Pancreas (tissue), 10 donors: ENCODE data around the gene TBC1D7. TPM values are rescaled to one million over a fixed set of nuclear protein-coding genes. Genes with fewer than 3 reads are reported as not detected.

Experiments used
- ATAC-seq, 4 donors: fragments of 200-7000 bp; cut with Tn5 transposase; one replicate each; pipeline versions ENCODE4 v1.8.0 to v1.9.1; 2020; ENCODE audit warnings: mild to moderate bottlenecking in 4 of 4, moderate library complexity in 4 of 4
- DNase-seq, 6 donors: peaks; one replicate each; pipeline ENCODE4 v3.0.0-alpha.2; 2020
- FAIRE-seq: peaks from 2 replicates; lab custom pipeline; 2012; peaks lifted over from hg19 to GRCh38; lab: Jason Lieb, UNC
- H3K27ac ChIP-seq, 4 donors: fragments of 200-600 bp; sonication (generic); 1 replicate in 3 of 4; 2 replicates in 1 of 4; pipeline versions ENCODE4 v1.5.0 to v1.8.0; 2020
- H3K27me3 ChIP-seq, 4 donors: fragments of 200-600 bp; one replicate each; pipeline ENCODE4 v1.8.0; 2021
- H3K36me3 ChIP-seq, 3 donors: fragments of 200-600 bp; sonication (generic) in 1 of 3; one replicate each; pipeline versions ENCODE4 v1.5.0 to v1.8.0; 2020 to 2021
- H3K4me1 ChIP-seq, 3 donors: fragments of 200-600 bp; one replicate each; pipeline ENCODE4 v1.8.0; 2021
- H3K4me3 ChIP-seq, 4 donors: fragments of 200-600 bp; sonication (generic) in 2 of 4; one replicate each; pipeline versions ENCODE4 v1.5.0 to v1.8.0; 2020 to 2021
- H3K9me3 ChIP-seq, 4 donors: fragments of 200-600 bp; one replicate each; pipeline ENCODE4 v1.8.0; 2021
- WGBS, 2 donors: extraction: QIAGEN DNeasy Blood & Tissue Kit; methylation state at CpG; one replicate each; pipeline ENCODE4 v1.1.7; 2013; 5-methylcytosine and 5-hydroxymethylcytosine counted together
- intact Hi-C, 3 donors: fragments of 100-400 bp; cut with DNase I; formaldehyde crosslinking; loops; one replicate each; pipeline versions ENCODE4 v1.11.1 to v1.14.2; 2022
- polyA plus RNA-seq, 2 donors: library from polyadenylated mRNA; stranded (reverse); fragments of 200-250 nt; gene quantifications; one replicate each; pipeline ENCODE4 v1.2.3, GENCODE V29; 2013
- total RNA-seq, 6 donors: library from RNA; stranded (reverse); fragmentation: NEBNext Ultra II Directional in 4 of 6; extraction: Animal tissue kit (Norgen Biotek cat#: 25700) in 4 of 6; gene quantifications; one replicate each; pipeline versions ENCODE4 v1.2.1 to v1.2.4, GENCODE V29; 2021 to 2023
- TF ChIP-seq, protein P1 (sequence below), 4 donors: fragments of 200-600 bp; sonication (generic) in 3 of 4; IDR thresholded peaks; one replicate each; pipeline versions ENCODE4 v1.5.0 to v1.8.0; 2021; ENCODE audit warnings: antibody characterized with exemption in 4 of 4
- donor health status: healthy with polysubstance abuse.
- donor health status: DM: no; HTN: no; CAD: no; lungs with moderate emphysema.
- donor health status: DM: no; HTN: no; CAD: no.
- donor health status: control.
- donor health status: control.
- donor health status: Bipolar disorder and iron deficiency.
- donor health status: DM: yes; HTN: yes; CAD: no.
- donor health status: DM: no; HTN: no; CAD: no.
- donor health status: DM: no; HTN: no; CAD: no.
- donor health status: DM: yes; HTN: yes; CAD: no.

TBC1D7 gene
- total and polyA plus RNA-seq, 8 donors: 3.3 to 8.4 (median 6.7) TPM

DNA sequence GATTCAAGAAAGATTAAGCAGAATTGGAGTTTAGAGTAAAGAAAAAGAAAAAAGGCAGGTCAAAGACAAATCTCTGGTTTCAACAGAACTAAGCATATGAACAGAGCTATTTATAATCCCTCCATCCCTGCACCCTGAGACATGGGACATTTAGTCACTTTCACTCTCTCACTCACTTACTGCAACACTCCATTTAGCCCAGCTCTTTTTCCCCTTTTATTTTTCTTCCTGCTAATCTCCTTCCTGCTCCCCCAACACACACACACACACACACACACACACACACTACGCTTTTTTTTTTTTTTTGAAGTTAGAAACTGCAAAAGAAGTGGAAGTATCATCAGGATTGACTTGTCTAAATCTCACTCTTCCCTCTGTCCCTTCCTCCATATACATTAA lies 45.1 kb upstream of the TBC1D7 start:
- Histone ChIP-seq H3K36me3 (no peaks in the 10 kb centered on the region), H3K4me1 (no peaks in the 10 kb centered on the region), H3K4me3 (no peak overlapping the region), H3K27ac (no peak overlapping the region), H3K9me3 (no peaks in the 10 kb centered on the region), H3K27me3 (no peaks in the 10 kb centered on the region)
- ATAC-seq (no peak), FAIRE-seq (no peak), DNase-seq (no peak)
- intact Hi-C loops: no loop called here
- WGBS, 2 donors: 64% methylated on average over 1 of the region's 1 CpG; no CpG with 5 or more reads in 1 of the 2 donors
- TF ChIP-seq, protein P1, sequence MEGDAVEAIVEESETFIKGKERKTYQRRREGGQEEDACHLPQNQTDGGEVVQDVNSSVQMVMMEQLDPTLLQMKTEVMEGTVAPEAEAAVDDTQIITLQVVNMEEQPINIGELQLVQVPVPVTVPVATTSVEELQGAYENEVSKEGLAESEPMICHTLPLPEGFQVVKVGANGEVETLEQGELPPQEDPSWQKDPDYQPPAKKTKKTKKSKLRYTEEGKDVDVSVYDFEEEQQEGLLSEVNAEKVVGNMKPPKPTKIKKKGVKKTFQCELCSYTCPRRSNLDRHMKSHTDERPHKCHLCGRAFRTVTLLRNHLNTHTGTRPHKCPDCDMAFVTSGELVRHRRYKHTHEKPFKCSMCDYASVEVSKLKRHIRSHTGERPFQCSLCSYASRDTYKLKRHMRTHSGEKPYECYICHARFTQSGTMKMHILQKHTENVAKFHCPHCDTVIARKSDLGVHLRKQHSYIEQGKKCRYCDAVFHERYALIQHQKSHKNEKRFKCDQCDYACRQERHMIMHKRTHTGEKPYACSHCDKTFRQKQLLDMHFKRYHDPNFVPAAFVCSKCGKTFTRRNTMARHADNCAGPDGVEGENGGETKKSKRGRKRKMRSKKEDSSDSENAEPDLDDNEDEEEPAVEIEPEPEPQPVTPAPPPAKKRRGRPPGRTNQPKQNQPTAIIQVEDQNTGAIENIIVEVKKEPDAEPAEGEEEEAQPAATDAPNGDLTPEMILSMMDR (IDR thresholded peaks at IDR 0.05): no peak

DNA sequence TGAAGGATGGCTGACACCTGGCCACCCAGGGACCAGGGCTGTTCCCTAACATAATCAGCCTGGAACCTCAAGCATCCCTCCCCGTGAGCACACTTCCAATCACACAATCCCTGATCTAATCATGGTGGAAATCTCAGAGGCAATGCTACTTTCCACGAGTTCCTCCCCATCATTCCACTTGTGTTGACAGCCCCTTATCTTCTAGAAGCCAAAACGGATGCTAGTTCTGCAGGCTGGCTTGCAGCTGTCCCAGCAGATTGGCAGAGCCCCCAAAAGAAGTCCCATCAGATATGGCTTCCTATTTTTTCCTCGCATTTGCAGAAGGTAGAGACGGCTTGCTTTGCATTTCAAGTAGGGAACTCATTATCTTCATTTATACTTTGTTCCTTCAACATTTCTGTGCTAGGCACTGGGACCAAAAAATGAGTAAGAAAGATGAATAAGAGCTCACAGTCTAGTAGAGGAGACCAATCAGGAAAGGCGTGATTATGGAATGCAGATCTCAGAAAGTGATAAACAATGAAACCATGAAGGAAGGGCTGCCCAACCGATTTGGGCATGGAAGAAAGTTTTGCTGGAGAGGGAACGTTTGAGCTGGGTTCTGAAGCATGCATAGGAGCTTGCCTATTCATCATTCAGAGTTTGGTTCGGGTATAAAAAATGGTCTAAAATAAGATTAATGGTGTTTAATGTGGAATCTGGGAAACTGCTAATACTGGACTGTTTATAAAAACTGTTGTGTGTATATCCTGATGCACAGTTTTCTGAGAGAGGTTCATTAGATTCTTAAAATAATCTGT lies 44.6 kb upstream of the TBC1D7 start:
- peaks cover 0 to 4% (median 2%) of the 10 kb centered on the region in 3 donors for H3K4me1 ChIP-seq
- H3K36me3 ChIP-seq: no peaks in the 10 kb centered on the region
- H3K9me3 ChIP-seq: no peaks in the 10 kb centered on the region
- intact Hi-C loops: no loop called here
- no peak for ATAC-seq
- WGBS, 2 donors: 62 to 69% methylated on average over 9 of the region's 9 CpGs
- TF ChIP-seq, protein P1 (IDR thresholded peaks at IDR 0.05): no peak
- H3K27me3 ChIP-seq: no peaks in the 10 kb centered on the region
- H3K27ac ChIP-seq: no peak overlapping the region
- FAIRE-seq: no peak
- DNase-seq: no peak
- no peak overlapping the region for H3K4me3 ChIP-seq

DNA sequence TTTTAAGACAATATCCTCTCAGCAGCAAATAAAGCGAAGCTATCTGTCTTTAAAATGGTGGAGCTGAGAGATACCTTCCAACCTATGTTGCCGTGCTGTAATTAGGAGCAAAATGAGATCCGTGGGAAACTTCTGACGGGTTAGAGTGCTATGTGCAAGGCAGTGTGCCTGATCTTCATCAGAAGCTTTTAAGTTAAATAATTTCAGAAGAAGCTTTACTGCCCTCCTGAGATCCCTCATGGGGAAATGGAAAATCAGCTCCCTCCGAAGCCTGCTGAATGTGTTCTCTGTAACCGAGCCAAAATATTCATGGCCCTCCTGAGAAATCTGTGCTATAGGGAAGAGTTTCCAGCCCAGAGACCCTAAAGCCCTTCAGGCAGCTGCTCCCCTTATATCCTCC lies 43.7 kb upstream of the TBC1D7 start:
- no peak overlapping the region for H3K4me3 ChIP-seq
- TF ChIP-seq, protein P1 (IDR thresholded peaks at IDR 0.05): no peak
- 82 to 88% methylated on average over 6 of the region's 6 CpGs for WGBS, 2 donors
- H3K36me3 ChIP-seq: no peaks in the 10 kb centered on the region
- DNase-seq (no peak), FAIRE-seq (no peak), ATAC-seq (no peak)
- no peak overlapping the region for H3K27ac ChIP-seq
- peaks cover 0 to 4% (median 4%) of the 10 kb centered on the region in 3 donors for H3K4me1 ChIP-seq
- no peaks in the 10 kb centered on the region for H3K27me3 ChIP-seq
- H3K9me3 ChIP-seq: no peaks in the 10 kb centered on the region
- intact Hi-C loops: no loop called here

DNA sequence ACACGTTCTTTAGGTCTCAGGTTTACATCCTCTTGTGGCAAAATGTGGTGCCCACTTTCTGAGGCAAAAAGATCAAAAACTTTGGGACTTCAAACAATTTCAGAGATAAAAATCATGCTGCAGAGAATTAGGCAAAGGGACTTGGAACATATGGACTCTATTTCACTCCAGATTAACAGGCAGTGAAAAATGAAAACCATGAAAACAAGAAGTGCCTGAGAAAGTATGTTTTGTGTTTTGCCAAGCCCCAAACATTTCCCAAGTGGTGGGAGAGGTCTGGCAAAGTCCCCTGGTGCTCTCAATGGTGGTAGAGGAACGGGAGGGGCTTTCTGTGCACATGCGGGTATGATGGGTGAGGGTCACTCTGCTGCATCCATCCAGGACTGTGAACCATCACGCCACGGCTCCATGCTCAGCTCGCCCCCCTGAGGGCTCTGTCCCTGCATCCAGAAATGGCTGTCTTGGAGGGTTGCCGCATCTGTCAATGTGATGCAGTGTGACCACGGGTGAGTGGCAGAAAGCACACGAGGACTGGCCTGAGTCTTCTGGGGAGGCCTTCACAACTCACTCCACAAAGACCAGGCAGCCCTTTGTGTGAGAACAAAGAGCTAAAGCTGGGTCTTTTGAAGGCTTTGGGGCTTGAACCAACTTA lies 43.2 kb upstream of the TBC1D7 start:
- intact Hi-C loops: no loop called here
- DNase-seq (no peak), FAIRE-seq (no peak), ATAC-seq (no peak)
- H3K36me3 ChIP-seq: no peaks in the 10 kb centered on the region
- 87 to 88% methylated on average over 9 of the region's 9 CpGs for WGBS, 2 donors
- H3K27ac ChIP-seq: no peak overlapping the region
- peaks cover 0 to 4% (median 4%) of the 10 kb centered on the region in 3 donors for H3K4me1 ChIP-seq
- TF ChIP-seq, protein P1 (IDR thresholded peaks at IDR 0.05): no peak
- no peaks in the 10 kb centered on the region for H3K27me3 ChIP-seq
- H3K4me3 ChIP-seq: no peak overlapping the region
- H3K9me3 ChIP-seq: no peaks in the 10 kb centered on the region

DNA sequence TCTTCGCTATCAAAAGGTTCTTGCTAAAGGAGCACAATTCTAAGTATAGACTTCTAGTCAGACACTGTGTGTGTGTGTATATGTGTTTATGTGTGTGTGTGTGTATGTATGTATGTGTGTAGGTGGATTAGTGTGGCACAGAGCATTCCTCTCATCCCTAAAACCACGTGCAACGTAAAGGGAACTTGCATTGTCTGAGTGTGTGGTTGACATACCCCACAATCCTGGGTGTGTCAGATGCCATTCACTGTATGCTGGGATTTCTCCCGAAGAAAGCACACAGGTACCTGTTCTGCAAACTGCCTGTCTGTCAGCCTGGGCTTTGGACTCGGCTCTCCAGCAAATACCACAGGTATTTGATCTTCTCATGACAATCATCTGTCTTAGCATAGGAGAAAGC lies 42.3 kb upstream of the TBC1D7 start:
- Histone ChIP-seq H3K27me3 (no peaks in the 10 kb centered on the region), H3K27ac (no peak overlapping the region), H3K4me1 (peaks cover 0 to 4% (median 4%) of the 10 kb centered on the region in 3 donors), H3K4me3 (no peak overlapping the region), H3K36me3 (no peaks in the 10 kb centered on the region), H3K9me3 (no peaks in the 10 kb centered on the region)
- WGBS, 2 donors: 76 to 87% methylated on average over 5 of the region's 5 CpGs
- TF ChIP-seq, protein P1 (IDR thresholded peaks at IDR 0.05): no peak
- no peak for FAIRE-seq
- no peak for ATAC-seq
- intact Hi-C loops: no loop called here
- DNase-seq: no peak
